CD4-positive, alpha-beta memory T cell (primary cell): ENCODE data around the gene NWD2. TPM values are rescaled to one million over a fixed set of nuclear protein-coding genes. Genes with fewer than 3 reads are reported as not detected.

Experiments
- CTCF ChIA-PET: fragments of 350-600 bp; sonication (Branson Sonifier 250); formaldehyde crosslinking; loops from one replicate; lab custom pipeline; 2021; ENCODE audit warnings: inconsistent platforms; ENCODE audit not compliant: partially characterized antibody; lab: Charles Lee
- POLR2A ChIA-PET: fragments of 350-600 bp; sonication (Branson Sonifier 250); formaldehyde crosslinking; loops from one replicate; lab custom pipeline; 2021; ENCODE audit not compliant: partially characterized antibody; lab: Charles Lee
- DNase-seq, 5 donors: peaks; one replicate each; pipeline versions ENCODE4 v3.0.0 to v3.0.0-alpha.2; 2020 to 2022; ENCODE audit warnings: mixed read lengths in 1 of 5
- H3K27ac ChIP-seq: one replicate; pipeline ENCODE4 v1.7.0; 2013; ENCODE audit warnings: low read depth, low read length
- H3K27me3 ChIP-seq: 2 replicates; pipeline ENCODE4 v1.7.0; 2013; ENCODE audit warnings: mild to moderate bottlenecking, low read length, moderate library complexity; ENCODE audit not compliant: insufficient read depth
- H3K36me3 ChIP-seq: 2 replicates; pipeline ENCODE4 v1.7.0; 2013; ENCODE audit warnings: mild to moderate bottlenecking, low read length, moderate library complexity; ENCODE audit not compliant: insufficient read depth
- H3K4me1 ChIP-seq: 2 replicates; pipeline ENCODE4 v1.7.0; 2013; ENCODE audit warnings: mild to moderate bottlenecking, low read length, moderate library complexity; ENCODE audit not compliant: insufficient read depth
- H3K4me3 ChIP-seq, 2 donors: one replicate each; pipeline ENCODE4 v1.7.0; 2013; ENCODE audit warnings: low read length in 2 of 2, mild to moderate bottlenecking in 1 of 2
- H3K9me3 ChIP-seq, 2 donors: one replicate each; pipeline ENCODE4 v1.7.0; 2013; ENCODE audit warnings: low read length in 2 of 2, control low read depth in 1 of 2; ENCODE audit not compliant: control insufficient read depth in 1 of 2
- H3K27ac Mint-ChIP-seq, 7 donors: one replicate each; pipeline ENCODE4 v1.8.0; 2020 to 2021; ENCODE audit warnings: mixed read lengths in 7 of 7, mild to moderate bottlenecking in 6 of 7, inconsistent platforms in 3 of 7, moderate library complexity in 3 of 7
- H3K27me3 Mint-ChIP-seq, 2 donors: one replicate each; pipeline ENCODE4 v1.8.0; 2020 to 2021; ENCODE audit warnings: mixed read lengths in 2 of 2
- H3K36me3 Mint-ChIP-seq, 2 donors: one replicate each; pipeline ENCODE4 v1.8.0; 2020 to 2021; ENCODE audit warnings: mixed read lengths in 2 of 2, inconsistent platforms in 1 of 2, mild to moderate bottlenecking in 1 of 2
- H3K4me1 Mint-ChIP-seq, 4 donors: one replicate each; pipeline ENCODE4 v1.8.0; 2020 to 2021; ENCODE audit warnings: mixed read lengths in 4 of 4, mild to moderate bottlenecking in 1 of 4
- H3K4me3 Mint-ChIP-seq, 8 donors: one replicate each; pipeline ENCODE4 v1.8.0; 2020 to 2021; ENCODE audit warnings: mixed read lengths in 8 of 8, mild to moderate bottlenecking in 7 of 8, moderate library complexity in 6 of 8, inconsistent platforms in 3 of 8
- H3K9me3 Mint-ChIP-seq, 8 donors: one replicate each; pipeline ENCODE4 v1.8.0; 2020 to 2021; ENCODE audit warnings: mixed read lengths in 8 of 8, mild to moderate bottlenecking in 5 of 8, inconsistent platforms in 3 of 8, moderate library complexity in 1 of 8
- intact Hi-C: fragments of 100-400 bp; cut with micrococcal nuclease; formaldehyde crosslinking; loops from one replicate; pipeline ENCODE4 v1.15.1; 2023
- polyA plus RNA-seq, 2 donors: library from polyadenylated mRNA; unstranded; fragments of 300-500 nt; fragmentation: Illumina TruSeq; gene quantifications; one replicate each; pipeline ENCODE4 v1.2.3, GENCODE V29; 2021
- total RNA-seq, 2 experiments: library from RNA; stranded (reverse); gene quantifications; one replicate each; pipeline ENCODE4 v1.2.3, GENCODE V29; 2021

The NWD2 gene
- total and polyA plus RNA-seq, 4 experiments from 2014 or later, result not detected

DNA sequence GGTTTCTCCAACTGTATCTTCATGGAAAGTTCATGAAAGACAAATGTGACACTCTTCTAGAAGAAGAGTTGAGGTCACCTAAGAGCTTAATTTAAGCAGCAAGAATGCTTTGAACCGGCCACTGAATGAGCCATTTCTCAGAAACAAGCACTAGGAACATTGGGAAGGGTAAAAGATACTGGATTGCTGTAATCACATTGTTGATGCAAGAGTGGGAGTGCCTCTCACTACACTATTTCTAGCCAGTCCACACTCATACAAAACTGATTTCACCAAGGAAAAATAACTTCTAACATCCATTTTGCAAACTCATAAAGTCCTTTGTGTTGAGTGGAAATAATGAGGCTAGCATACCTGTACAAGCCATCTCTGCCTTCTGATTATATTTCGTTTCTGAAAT lies 221.3 kb downstream of the NWD2 start:
- ChIA-PET CTCF (interaction anchor here (1.5 kb wide), 1 partner anchor 10 kb away, joined by 3 read pairs; no protein-coding TSS in a partner anchor), POLR2A (no interaction called here)
- intact Hi-C loops, result no loop called here
- no peak for DNase-seq
- Histone ChIP-seq H3K36me3 (no peaks in the 10 kb centered on the region), H3K4me1 (no peaks in the 10 kb centered on the region), H3K27ac (no peak overlapping the region), H3K9me3 (no peaks in the 10 kb centered on the region), H3K4me3 (no peak overlapping the region), H3K27me3 (no peaks in the 10 kb centered on the region)
- Mint-ChIP-seq H3K27me3 (peaks cover 2 to 7% of the 10 kb centered on the region in 2 donors), H3K4me3 (no peak overlapping the region), H3K36me3 (no peaks in the 10 kb centered on the region), H3K27ac (no peak overlapping the region), H3K4me1 (no peaks in the 10 kb centered on the region), H3K9me3 (no peaks in the 10 kb centered on the region)

DNA sequence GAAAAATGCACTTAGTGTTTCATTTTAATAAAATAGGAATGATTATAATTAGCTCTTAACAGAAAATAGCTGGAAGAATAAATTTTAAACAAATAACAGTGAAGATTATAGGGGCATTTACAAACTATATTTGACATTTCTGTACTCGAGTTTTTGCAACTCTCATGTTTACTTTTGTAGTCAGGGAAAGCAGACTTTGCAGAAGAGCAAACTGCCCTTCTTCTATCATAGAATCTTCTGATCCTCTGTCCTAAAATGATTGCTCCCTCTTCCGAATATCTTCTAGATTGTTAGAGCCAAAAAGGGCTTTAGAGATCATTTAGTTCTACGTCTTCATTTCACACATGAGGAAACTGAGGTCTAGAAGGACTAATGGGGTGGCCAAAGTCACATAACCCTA lies 222.7 kb downstream of the NWD2 start:
- Mint-ChIP-seq H3K9me3 (no peaks in the 10 kb centered on the region), H3K4me3 (no peak overlapping the region), H3K36me3 (no peaks in the 10 kb centered on the region), H3K27ac (no peak overlapping the region), H3K4me1 (no peaks in the 10 kb centered on the region), H3K27me3 (peaks cover 0 to under 1% of the 10 kb centered on the region in 2 donors)
- no peak overlapping the region for H3K4me3 ChIP-seq
- no peaks in the 10 kb centered on the region for H3K27me3 ChIP-seq
- intact Hi-C loops, result no loop called here
- POLR2A ChIA-PET, result no interaction called here
- CTCF ChIA-PET, result no interaction called here
- H3K4me1 ChIP-seq, result no peaks in the 10 kb centered on the region
- no peak for DNase-seq
- no peaks in the 10 kb centered on the region for H3K36me3 ChIP-seq
- no peak overlapping the region for H3K27ac ChIP-seq
- no peaks in the 10 kb centered on the region for H3K9me3 ChIP-seq

DNA sequence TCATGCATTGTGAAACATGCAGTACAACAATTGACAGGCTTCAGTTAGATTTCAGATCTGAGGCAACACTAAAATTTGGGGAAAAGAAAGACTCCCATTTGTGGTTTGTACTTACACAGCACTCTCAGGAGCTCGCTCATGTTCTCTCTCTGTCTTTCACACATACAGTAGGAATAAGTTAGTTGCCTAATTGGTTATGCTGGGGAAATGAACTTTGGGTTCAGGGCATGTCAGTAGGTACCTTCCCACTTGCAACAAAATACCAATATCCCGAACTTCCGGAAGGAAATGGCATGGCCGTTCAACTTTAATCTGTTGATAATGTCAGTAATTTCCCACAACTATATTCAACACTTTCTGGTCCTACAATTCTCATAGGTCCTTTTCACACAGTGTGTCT lies 223.3 kb downstream of the NWD2 start:
- H3K36me3 Mint-ChIP-seq, result no peaks in the 10 kb centered on the region
- H3K4me1 Mint-ChIP-seq, result no peaks in the 10 kb centered on the region
- no peak overlapping the region for H3K4me3 Mint-ChIP-seq

DNA sequence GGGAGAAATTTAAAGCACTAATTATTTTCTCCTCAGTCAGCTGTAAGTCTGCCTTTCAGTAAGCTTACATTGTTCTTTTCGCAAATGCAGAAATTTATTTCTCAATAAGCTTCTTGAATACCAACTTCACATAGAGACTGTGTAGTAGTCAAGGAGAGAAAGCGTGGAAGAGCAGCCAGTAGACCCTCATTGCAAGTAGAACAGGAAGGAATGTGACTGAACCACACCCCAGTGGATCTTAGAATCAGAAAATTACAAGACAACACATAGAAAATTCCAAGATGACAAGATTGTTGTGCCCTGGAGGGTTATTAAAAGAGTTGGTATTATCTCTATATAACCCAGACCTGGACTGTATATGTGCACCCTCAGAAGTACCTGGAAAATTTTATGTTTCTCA lies 224.7 kb downstream of the NWD2 start:
- no peak for DNase-seq

More for the DNA sequence above, 223.3 kb downstream of the NWD2 start:
- ChIA-PET POLR2A (no interaction called here), CTCF (no interaction called here)
- Histone ChIP-seq H3K27me3 (no peaks in the 10 kb centered on the region), H3K27ac (no peak overlapping the region), H3K4me3 (no peak overlapping the region), H3K4me1 (no peaks in the 10 kb centered on the region), H3K9me3 (no peaks in the 10 kb centered on the region), H3K36me3 (no peaks in the 10 kb centered on the region)
- no peak overlapping the region for H3K27ac Mint-ChIP-seq
- H3K9me3 Mint-ChIP-seq, result no peaks in the 10 kb centered on the region
- H3K27me3 Mint-ChIP-seq, result no peaks in the 10 kb centered on the region
- DNase-seq, result no peak
- intact Hi-C loops, result no loop called here

DNA sequence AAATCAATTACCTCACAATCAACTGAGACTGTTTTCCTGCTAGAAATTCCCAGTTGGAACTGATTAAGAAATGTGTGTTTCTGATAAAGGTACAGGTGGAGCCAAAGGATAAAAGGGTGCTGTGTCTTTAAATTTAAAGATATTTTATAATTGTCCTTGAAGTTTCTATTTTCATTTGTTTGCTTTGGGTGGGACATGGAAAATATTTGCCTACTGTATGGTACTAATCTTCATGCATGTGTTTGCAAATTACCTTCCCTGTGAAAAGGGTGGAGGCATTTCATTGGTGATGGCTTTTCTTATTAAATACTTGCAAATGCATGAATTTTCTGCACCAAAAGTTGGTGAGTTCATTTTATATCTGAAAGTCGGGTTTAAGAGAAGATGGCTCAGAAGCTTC lies 225.7 kb downstream of the NWD2 start:
- Mint-ChIP-seq H3K4me3 (no peak overlapping the region), H3K36me3 (no peaks in the 10 kb centered on the region), H3K27me3 (peaks cover 0 to 6% of the 10 kb centered on the region in 2 donors), H3K9me3 (no peaks in the 10 kb centered on the region), H3K4me1 (no peaks in the 10 kb centered on the region), H3K27ac (no peak overlapping the region)
- no peak for DNase-seq
- Histone ChIP-seq H3K4me1 (no peaks in the 10 kb centered on the region), H3K9me3 (no peaks in the 10 kb centered on the region), H3K27ac (no peak overlapping the region), H3K4me3 (no peak overlapping the region), H3K27me3 (no peaks in the 10 kb centered on the region), H3K36me3 (no peaks in the 10 kb centered on the region)
- intact Hi-C loops, result no loop called here
- ChIA-PET CTCF (no interaction called here), POLR2A (no interaction called here)

More for the DNA sequence above, 224.7 kb downstream of the NWD2 start:
- no peaks in the 10 kb centered on the region for H3K9me3 ChIP-seq
- H3K9me3 Mint-ChIP-seq, result no peaks in the 10 kb centered on the region
- H3K27ac ChIP-seq, result no peak overlapping the region
- no peaks in the 10 kb centered on the region for H3K27me3 ChIP-seq
- H3K4me1 ChIP-seq, result no peaks in the 10 kb centered on the region
- H3K27ac Mint-ChIP-seq, result no peak overlapping the region
- H3K4me1 Mint-ChIP-seq, result no peaks in the 10 kb centered on the region
- CTCF ChIA-PET, result interaction anchor here (1.3 kb wide), 1 partner anchor 16 kb away, joined by 3 read pairs; a partner anchor contains a TSS
- POLR2A ChIA-PET, result no interaction called here
- H3K4me3 ChIP-seq, result no peak overlapping the region
- peaks cover 0 to 4% of the 10 kb centered on the region in 2 donors for H3K27me3 Mint-ChIP-seq
- no peak overlapping the region for H3K4me3 Mint-ChIP-seq
- intact Hi-C loops, result no loop called here
- H3K36me3 ChIP-seq, result no peaks in the 10 kb centered on the region
- no peaks in the 10 kb centered on the region for H3K36me3 Mint-ChIP-seq

DNA sequence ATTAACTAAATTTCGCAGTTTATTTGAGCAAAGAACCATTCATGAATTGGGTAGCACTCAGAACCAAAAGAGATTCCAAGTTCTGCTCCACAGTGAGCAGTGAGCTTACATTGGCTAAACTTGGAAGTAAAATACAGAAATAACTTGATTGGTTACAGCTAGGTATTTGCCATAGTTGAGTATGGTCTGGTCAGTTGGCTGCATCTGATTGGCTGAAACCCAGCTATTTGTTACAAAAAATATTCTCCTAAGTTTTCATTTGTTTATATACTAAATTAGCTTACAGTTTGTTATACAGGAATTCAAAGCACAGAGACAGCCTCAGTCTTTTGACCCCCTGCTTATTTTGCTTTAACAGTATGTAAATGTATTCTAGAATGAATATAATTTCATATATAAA lies 226.6 kb downstream of the NWD2 start:
- no peaks in the 10 kb centered on the region for H3K9me3 ChIP-seq
- ChIA-PET POLR2A (no interaction called here), CTCF (no interaction called here)
- no peak for DNase-seq
- H3K27me3 ChIP-seq, result no peaks in the 10 kb centered on the region
- Mint-ChIP-seq H3K4me3 (no peak overlapping the region), H3K27me3 (peaks cover 0 to 6% of the 10 kb centered on the region in 2 donors), H3K9me3 (no peaks in the 10 kb centered on the region), H3K36me3 (no peaks in the 10 kb centered on the region), H3K27ac (no peak overlapping the region), H3K4me1 (no peaks in the 10 kb centered on the region)
- no peaks in the 10 kb centered on the region for H3K36me3 ChIP-seq
- H3K4me1 ChIP-seq, result no peaks in the 10 kb centered on the region
- H3K27ac ChIP-seq, result no peak overlapping the region
- intact Hi-C loops, result no loop called here
- no peak overlapping the region for H3K4me3 ChIP-seq

DNA sequence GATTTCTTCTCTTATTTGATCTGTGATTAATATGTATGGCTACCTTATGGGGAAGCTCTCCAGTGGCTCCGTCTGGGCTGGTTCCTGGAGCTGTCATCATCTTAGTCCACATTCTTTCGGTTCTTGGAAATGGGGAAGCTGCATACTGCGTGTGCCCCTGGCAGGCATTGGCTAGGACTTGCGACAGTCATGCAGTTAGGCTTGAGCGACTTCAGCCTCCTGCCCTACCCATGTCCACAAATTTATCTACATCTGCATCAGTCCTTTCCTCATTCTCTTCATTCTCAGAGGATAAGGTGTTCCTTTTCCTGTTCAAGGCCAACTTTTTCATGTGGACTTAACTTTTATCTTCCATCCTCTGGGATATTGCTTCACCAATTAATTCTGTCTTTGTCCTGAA lies 227.4 kb downstream of the NWD2 start:
- DNase-seq, result no peak
- no peaks in the 10 kb centered on the region for H3K27me3 ChIP-seq
- H3K4me3 Mint-ChIP-seq, result no peak overlapping the region
- ChIA-PET CTCF (no interaction called here), POLR2A (no interaction called here)
- H3K36me3 ChIP-seq, result no peaks in the 10 kb centered on the region
- H3K4me1 ChIP-seq, result no peaks in the 10 kb centered on the region
- H3K9me3 ChIP-seq, result no peaks in the 10 kb centered on the region
- peaks cover 3 to 8% of the 10 kb centered on the region in 2 donors for H3K27me3 Mint-ChIP-seq
- H3K36me3 Mint-ChIP-seq, result no peaks in the 10 kb centered on the region
- no peak overlapping the region for H3K4me3 ChIP-seq
- no peak overlapping the region for H3K27ac ChIP-seq
- H3K9me3 Mint-ChIP-seq, result no peaks in the 10 kb centered on the region
- H3K4me1 Mint-ChIP-seq, result no peaks in the 10 kb centered on the region
- no peak overlapping the region for H3K27ac Mint-ChIP-seq
- intact Hi-C loops, result no loop called here

DNA sequence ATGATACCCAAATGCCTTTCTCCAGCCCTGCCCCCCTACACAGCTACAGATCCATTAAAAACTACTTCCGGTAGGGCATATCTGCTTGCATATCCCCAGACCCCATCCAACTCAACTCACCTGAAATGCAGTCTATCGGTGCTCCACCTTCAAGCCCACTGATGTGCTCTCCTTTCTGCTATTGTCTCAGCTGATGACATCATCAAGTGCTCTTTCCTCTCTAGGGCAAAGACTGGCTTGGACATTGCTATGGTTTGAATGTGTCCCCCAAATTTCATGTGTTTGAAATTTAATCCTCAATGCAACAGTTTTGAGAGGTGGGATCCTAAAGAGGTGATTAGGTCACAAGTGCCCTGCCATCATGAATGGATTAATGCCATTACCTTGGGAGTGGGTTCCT lies 229.3 kb downstream of the NWD2 start:
- Histone ChIP-seq H3K9me3 (no peaks in the 10 kb centered on the region), H3K36me3 (no peaks in the 10 kb centered on the region), H3K27me3 (no peaks in the 10 kb centered on the region), H3K4me3 (no peak overlapping the region), H3K27ac (no peak overlapping the region), H3K4me1 (no peaks in the 10 kb centered on the region)
- Mint-ChIP-seq H3K36me3 (no peaks in the 10 kb centered on the region), H3K4me3 (no peak overlapping the region), H3K27ac (no peak overlapping the region), H3K4me1 (no peaks in the 10 kb centered on the region), H3K9me3 (peaks cover 0 to 2% (median 0%) of the 10 kb centered on the region in 8 donors), H3K27me3 (peaks cover 9 to 10% of the 10 kb centered on the region in 2 donors)
- DNase-seq, result no peak
- CTCF ChIA-PET, result no interaction called here
- POLR2A ChIA-PET, result no interaction called here
- intact Hi-C loops, result no loop called here
